ENCODE measurements around the gene TNRC6B. TPM values are rescaled to one million over a fixed set of nuclear protein-coding genes. Genes with fewer than 3 reads are reported as not detected.
A peak's percentile ranks its signal among the peaks of the same experiment; 100 is the strongest.

The TNRC6B gene
- polyA plus RNA-seq, 3 donors, result 7.2 to 16.5 (median 11.8) TPM

GRCh38 chr22:40231618-40232313, 54.0 kb downstream of the TNRC6B start:
- Mint-ChIP-seq H3K27ac (peak overlapping the region in 1 of 7 donors; percentile 9), H3K4me3 (no peak overlapping the region), H3K36me3 (peaks cover 31 to 68% of the 10 kb centered on the region in 2 donors), H3K27me3 (ENCODE audit: low read depth in 3 of 3) (peaks cover 0 to 1% (median 0%) of the 10 kb centered on the region in 3 donors), H3K4me1 (peaks cover 12% of the 10 kb centered on the region), H3K9me3 (no peaks in the 10 kb centered on the region)
- intact Hi-C loops (cut with micrococcal nuclease), result no loop called here
- Histone ChIP-seq H3K9me3 (replicated peaks in 1 of 2; ENCODE audit: control insufficient read depth in 1 of 2, insufficient read depth in 1 of 2, low read length in 2 of 2) (no peaks in the 10 kb centered on the region), H3K36me3 (replicated peaks in 1 of 2; ENCODE audit: control insufficient read depth in 1 of 2, insufficient read depth in 2 of 2, low read length in 2 of 2) (peaks cover 25 to 72% of the 10 kb centered on the region in 2 donors), H3K9ac (ENCODE audit: insufficient read depth, low read length, poor library complexity, severe bottlenecking) (no peak overlapping the region), H2AFZ (ENCODE audit: insufficient read depth, low read depth, low read length, poor library complexity, severe bottlenecking) (no peak overlapping the region), H3K27me3 (ENCODE audit: control insufficient read depth in 2 of 2, insufficient read depth in 2 of 2, low read length in 2 of 2) (no peaks in the 10 kb centered on the region), H3K4me1 (ENCODE audit: control insufficient read depth in 1 of 2, insufficient read depth in 2 of 2, low read length in 2 of 2) (no peaks in the 10 kb centered on the region), H3K4me3 (replicated peaks in 1 of 3; ENCODE audit: low read depth in 2 of 3, low read length in 3 of 3) (no peak overlapping the region), H4K20me1 (ENCODE audit: insufficient read depth, low read length) (peaks cover 87% of the 10 kb centered on the region), H3K27ac (ENCODE audit: low read depth in 1 of 2, low read length in 2 of 2) (peak overlapping the region in 1 of 2 donors; percentile 22), H3K4me2 (replicated peaks; ENCODE audit: extremely low read depth, low read length, poor library complexity, severe bottlenecking) (no peak overlapping the region), H3K79me2 (ENCODE audit: insufficient read depth, low read length) (peaks cover 93% of the 10 kb centered on the region)
- DNase-seq, result no peak
- TF ChIP-seq, protein P1, sequence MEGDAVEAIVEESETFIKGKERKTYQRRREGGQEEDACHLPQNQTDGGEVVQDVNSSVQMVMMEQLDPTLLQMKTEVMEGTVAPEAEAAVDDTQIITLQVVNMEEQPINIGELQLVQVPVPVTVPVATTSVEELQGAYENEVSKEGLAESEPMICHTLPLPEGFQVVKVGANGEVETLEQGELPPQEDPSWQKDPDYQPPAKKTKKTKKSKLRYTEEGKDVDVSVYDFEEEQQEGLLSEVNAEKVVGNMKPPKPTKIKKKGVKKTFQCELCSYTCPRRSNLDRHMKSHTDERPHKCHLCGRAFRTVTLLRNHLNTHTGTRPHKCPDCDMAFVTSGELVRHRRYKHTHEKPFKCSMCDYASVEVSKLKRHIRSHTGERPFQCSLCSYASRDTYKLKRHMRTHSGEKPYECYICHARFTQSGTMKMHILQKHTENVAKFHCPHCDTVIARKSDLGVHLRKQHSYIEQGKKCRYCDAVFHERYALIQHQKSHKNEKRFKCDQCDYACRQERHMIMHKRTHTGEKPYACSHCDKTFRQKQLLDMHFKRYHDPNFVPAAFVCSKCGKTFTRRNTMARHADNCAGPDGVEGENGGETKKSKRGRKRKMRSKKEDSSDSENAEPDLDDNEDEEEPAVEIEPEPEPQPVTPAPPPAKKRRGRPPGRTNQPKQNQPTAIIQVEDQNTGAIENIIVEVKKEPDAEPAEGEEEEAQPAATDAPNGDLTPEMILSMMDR (IDR thresholded peaks at IDR 0.05), result no peak
- WGBS (ENCODE audit: insufficient coverage), result 98% methylated on average over 5 of the region's 6 CpGs

DNA sequence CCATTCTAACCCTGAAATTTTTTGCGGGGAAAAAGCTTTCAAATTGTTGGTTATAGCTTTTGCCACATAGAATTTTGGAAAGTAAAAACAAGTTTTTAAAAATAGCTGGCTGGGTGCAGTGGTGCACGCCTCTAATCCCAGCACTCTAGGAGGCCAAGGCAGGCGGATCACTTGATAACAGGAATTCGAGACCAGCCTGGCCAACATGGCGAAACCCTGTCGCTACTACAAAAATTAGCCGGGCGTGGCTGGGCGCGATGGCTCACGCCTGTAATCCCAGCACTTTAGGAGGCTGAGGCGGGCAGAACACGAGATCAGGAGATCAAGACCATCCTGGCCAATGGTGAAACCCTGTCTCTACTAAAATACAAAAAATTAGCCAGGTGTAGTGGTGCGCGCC, 54.9 kb downstream of the TNRC6B start:
- H3K27ac Mint-ChIP-seq, result peak overlapping the region in 2 of 7 donors; percentile 60
- peaks cover 0 to 1% (median 0%) of the 10 kb centered on the region in 3 donors for H3K27me3 Mint-ChIP-seq (ENCODE audit: low read depth in 3 of 3)
- Histone ChIP-seq H3K79me2 (ENCODE audit: insufficient read depth, low read length) (peaks cover 93% of the 10 kb centered on the region), H3K9me3 (replicated peaks in 1 of 2; ENCODE audit: control insufficient read depth in 1 of 2, insufficient read depth in 1 of 2, low read length in 2 of 2) (no peaks in the 10 kb centered on the region), H3K27ac (ENCODE audit: low read depth in 1 of 2, low read length in 2 of 2) (no peak overlapping the region), H4K20me1 (ENCODE audit: insufficient read depth, low read length) (peaks cover 88% of the 10 kb centered on the region), H3K9ac (ENCODE audit: insufficient read depth, low read length, poor library complexity, severe bottlenecking) (no peak overlapping the region), H3K36me3 (replicated peaks in 1 of 2; ENCODE audit: control insufficient read depth in 1 of 2, insufficient read depth in 2 of 2, low read length in 2 of 2) (peaks cover 25 to 78% of the 10 kb centered on the region in 2 donors), H3K4me2 (replicated peaks; ENCODE audit: extremely low read depth, low read length, poor library complexity, severe bottlenecking) (no peak overlapping the region), H2AFZ (ENCODE audit: insufficient read depth, low read depth, low read length, poor library complexity, severe bottlenecking) (no peak overlapping the region), H3K4me3 (replicated peaks in 1 of 3; ENCODE audit: low read depth in 2 of 3, low read length in 3 of 3) (no peak overlapping the region), H3K27me3 (ENCODE audit: control insufficient read depth in 2 of 2, insufficient read depth in 2 of 2, low read length in 2 of 2) (no peaks in the 10 kb centered on the region), H3K4me1 (ENCODE audit: control insufficient read depth in 1 of 2, insufficient read depth in 2 of 2, low read length in 2 of 2) (no peaks in the 10 kb centered on the region)
- TF ChIP-seq, protein P1 (IDR thresholded peaks at IDR 0.05), result no peak
- H3K4me3 Mint-ChIP-seq, result no peak overlapping the region
- WGBS (ENCODE audit: insufficient coverage), result 95% methylated on average over 12 of the region's 15 CpGs
- peaks cover 35 to 74% of the 10 kb centered on the region in 2 donors for H3K36me3 Mint-ChIP-seq
- no peaks in the 10 kb centered on the region for H3K9me3 Mint-ChIP-seq
- peaks cover 17% of the 10 kb centered on the region for H3K4me1 Mint-ChIP-seq
- intact Hi-C loops (cut with micrococcal nuclease), result no loop called here
- no peak for DNase-seq
